HepG2 (cell line): ENCODE measurements around the gene TOB1. TPM values are rescaled to one million over a fixed set of nuclear protein-coding genes. Genes with fewer than 3 reads are reported as not detected.

Source experiments
- ATF7 ChIP-seq, 2 experiments: fragments of 450-650 bp in 1 of 2; sonication (generic) in 1 of 2; formaldehyde crosslinking in 1 of 2; IDR thresholded peaks; 2 replicates each; pipeline versions ENCODE4 v1.4.0 to v1.6.1; 2016 to 2020; ENCODE audit warnings: antibody characterized with exemption in 1 of 2, mild to moderate bottlenecking in 1 of 2, missing genetic modification reagents in 1 of 2
- FOSL2 ChIP-seq: sonication (generic); formaldehyde crosslinking; IDR thresholded peaks from 2 replicates; pipeline ENCODE4 v1.4.0; 2020; ENCODE audit warnings: missing genetic modification reagents
- GFI1 ChIP-seq: sonication (generic); formaldehyde crosslinking; IDR thresholded peaks from 2 replicates; pipeline ENCODE4 v1.5.0; 2020; ENCODE audit warnings: missing genetic modification reagents, mild to moderate bottlenecking, borderline replicate concordance
- MTA3 ChIP-seq: sonication (generic); formaldehyde crosslinking; IDR thresholded peaks from 2 replicates; pipeline ENCODE4 v1.4.0; 2020; ENCODE audit warnings: missing genetic modification reagents
- TRIM24 ChIP-seq: sonication (generic); formaldehyde crosslinking; IDR thresholded peaks from 2 replicates; pipeline ENCODE4 v1.8.0; 2022; ENCODE audit warnings: mild to moderate bottlenecking, missing genetic modification reagents
- ZNF138 ChIP-seq: sonication (generic); formaldehyde crosslinking; IDR thresholded peaks from 2 replicates; pipeline ENCODE4 v1.5.0; 2020; ENCODE audit warnings: mild to moderate bottlenecking, low read depth, missing genetic modification reagents
- ZNF318 ChIP-seq: sonication (generic); formaldehyde crosslinking; IDR thresholded peaks from 2 replicates; pipeline ENCODE4 v1.4.0; 2020; ENCODE audit warnings: mild to moderate bottlenecking, missing genetic modification reagents
- ZNF619 ChIP-seq: sonication (generic); formaldehyde crosslinking; IDR thresholded peaks from 2 replicates; pipeline ENCODE4 v1.4.0; 2020; ENCODE audit warnings: mild to moderate bottlenecking, missing genetic modification reagents
- ZNF737 ChIP-seq: sonication (generic); formaldehyde crosslinking; IDR thresholded peaks from 2 replicates; pipeline ENCODE4 v1.5.0; 2020; ENCODE audit warnings: missing genetic modification reagents, mild to moderate bottlenecking, borderline replicate concordance
- polyA plus RNA-seq, 8 experiments: library from polyadenylated mRNA; depleted of rRNA in 3 of 8; stranded (reverse) in 7 of 8; unstranded in 1 of 8; fragments of >200 nt; fragmentation: Illumina TruSeq in 4 of 8; extraction: Trizol in 4 of 8; gene quantifications; 2 replicates each; pipeline versions ENCODE4 v1.2.1 to v1.2.3, GENCODE V29; 2011 to 2016; ENCODE audit warnings: low read depth in 4 of 8, missing spikeins in 1 of 8, mixed read lengths in 1 of 8; ENCODE audit not compliant: insufficient read depth in 1 of 8
- total RNA-seq, 5 experiments: library from RNA; depleted of rRNA; stranded (reverse); fragments of >200 nt; fragmentation: Illumina TruSeq; extraction: Trizol; gene quantifications; 2 replicates each; pipeline ENCODE4 v1.2.3, GENCODE V29; 2016; ENCODE audit warnings: low read depth in 1 of 5
- TF ChIP-seq, protein P1 (sequence below): IDR thresholded peaks from 2 replicates; pipeline ENCODE4 v1.6.1; 2016; ENCODE audit warnings: missing compliant biosample characterization, missing genetic modification reagents, borderline replicate concordance
- TF ChIP-seq, protein P2 (sequence below): sonication (generic); formaldehyde crosslinking; IDR thresholded peaks from 2 replicates; pipeline ENCODE4 v1.4.0; 2020; ENCODE audit warnings: missing genetic modification reagents
- TF ChIP-seq, protein P3 (sequence below): IDR thresholded peaks from 2 replicates; pipeline ENCODE4 v1.6.1; 2016; ENCODE audit warnings: missing compliant biosample characterization, missing genetic modification reagents, borderline replicate concordance
- TF ChIP-seq, protein P4 (sequence below): sonication (generic); formaldehyde crosslinking; IDR thresholded peaks from 2 replicates; pipeline ENCODE4 v1.4.0; 2020; ENCODE audit warnings: missing genetic modification reagents, borderline replicate concordance

TOB1 gene
- total and polyA plus RNA-seq, 2 of the 13 experiments (the other 11 are each of a cell fraction or from before 2014, with no cell fraction given) = 21.9 to 57.7 TPM

DNA sequence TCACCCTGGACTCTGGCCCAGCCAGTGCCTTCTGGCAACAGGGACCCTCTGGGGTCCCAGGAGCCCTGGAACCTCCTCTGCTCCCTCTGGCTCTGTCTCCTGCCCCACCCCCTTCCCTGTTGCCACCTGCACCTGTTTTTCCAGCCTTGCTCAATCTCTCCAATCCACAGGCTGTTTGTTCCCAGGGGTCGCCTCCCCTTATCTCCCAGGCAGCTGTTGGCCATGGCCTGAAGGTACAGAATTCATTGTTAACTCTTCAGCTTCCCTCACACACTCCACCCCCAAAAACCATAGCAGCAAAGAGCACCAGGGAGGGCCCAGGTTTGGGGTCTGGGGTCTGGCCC, 39.3 kb upstream of the TOB1 start (continued):
- TF ChIP-seq ZNF737 (CRISPR knock-in tag) (no peak), ZNF619 (no peak), FOSL2 (CRISPR knock-in tag) (peak; percentile 70), ATF7 (IDR thresholded peaks at IDR 0.05) (no peak), ATF7 (CRISPR knock-in tag; IDR thresholded peaks at IDR 0.05) (no peak), TRIM24 (CRISPR knock-in tag) (no peak), GFI1 (CRISPR knock-in tag) (peak; percentile 56), ZNF318 (no peak), MTA3 (CRISPR knock-in tag) (no peak), ZNF138 (CRISPR knock-in tag) (no peak)
- TF ChIP-seq, protein P1, sequence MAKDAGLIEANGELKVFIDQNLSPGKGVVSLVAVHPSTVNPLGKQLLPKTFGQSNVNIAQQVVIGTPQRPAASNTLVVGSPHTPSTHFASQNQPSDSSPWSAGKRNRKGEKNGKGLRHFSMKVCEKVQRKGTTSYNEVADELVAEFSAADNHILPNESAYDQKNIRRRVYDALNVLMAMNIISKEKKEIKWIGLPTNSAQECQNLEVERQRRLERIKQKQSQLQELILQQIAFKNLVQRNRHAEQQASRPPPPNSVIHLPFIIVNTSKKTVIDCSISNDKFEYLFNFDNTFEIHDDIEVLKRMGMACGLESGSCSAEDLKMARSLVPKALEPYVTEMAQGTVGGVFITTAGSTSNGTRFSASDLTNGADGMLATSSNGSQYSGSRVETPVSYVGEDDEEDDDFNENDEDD (CRISPR knock-in tag) = peak; percentile 35; the same call in 1 of the 2 replicates
- TF ChIP-seq, protein P2, sequence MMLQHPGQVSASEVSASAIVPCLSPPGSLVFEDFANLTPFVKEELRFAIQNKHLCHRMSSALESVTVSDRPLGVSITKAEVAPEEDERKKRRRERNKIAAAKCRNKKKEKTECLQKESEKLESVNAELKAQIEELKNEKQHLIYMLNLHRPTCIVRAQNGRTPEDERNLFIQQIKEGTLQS = 0 out of 2 replicates have a peak, but pooled peaks have one; percentile 28
- TF ChIP-seq, protein P3, sequence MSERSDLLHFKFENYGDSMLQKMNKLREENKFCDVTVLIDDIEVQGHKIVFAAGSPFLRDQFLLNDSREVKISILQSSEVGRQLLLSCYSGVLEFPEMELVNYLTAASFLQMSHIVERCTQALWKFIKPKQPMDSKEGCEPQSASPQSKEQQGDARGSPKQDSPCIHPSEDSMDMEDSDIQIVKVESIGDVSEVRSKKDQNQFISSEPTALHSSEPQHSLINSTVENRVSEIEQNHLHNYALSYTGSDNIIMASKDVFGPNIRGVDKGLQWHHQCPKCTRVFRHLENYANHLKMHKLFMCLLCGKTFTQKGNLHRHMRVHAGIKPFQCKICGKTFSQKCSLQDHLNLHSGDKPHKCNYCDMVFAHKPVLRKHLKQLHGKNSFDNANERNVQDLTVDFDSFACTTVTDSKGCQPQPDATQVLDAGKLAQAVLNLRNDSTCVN (CRISPR knock-in tag) = no peak; the same call in 1 of the 2 replicates
- TF ChIP-seq, protein P4, sequence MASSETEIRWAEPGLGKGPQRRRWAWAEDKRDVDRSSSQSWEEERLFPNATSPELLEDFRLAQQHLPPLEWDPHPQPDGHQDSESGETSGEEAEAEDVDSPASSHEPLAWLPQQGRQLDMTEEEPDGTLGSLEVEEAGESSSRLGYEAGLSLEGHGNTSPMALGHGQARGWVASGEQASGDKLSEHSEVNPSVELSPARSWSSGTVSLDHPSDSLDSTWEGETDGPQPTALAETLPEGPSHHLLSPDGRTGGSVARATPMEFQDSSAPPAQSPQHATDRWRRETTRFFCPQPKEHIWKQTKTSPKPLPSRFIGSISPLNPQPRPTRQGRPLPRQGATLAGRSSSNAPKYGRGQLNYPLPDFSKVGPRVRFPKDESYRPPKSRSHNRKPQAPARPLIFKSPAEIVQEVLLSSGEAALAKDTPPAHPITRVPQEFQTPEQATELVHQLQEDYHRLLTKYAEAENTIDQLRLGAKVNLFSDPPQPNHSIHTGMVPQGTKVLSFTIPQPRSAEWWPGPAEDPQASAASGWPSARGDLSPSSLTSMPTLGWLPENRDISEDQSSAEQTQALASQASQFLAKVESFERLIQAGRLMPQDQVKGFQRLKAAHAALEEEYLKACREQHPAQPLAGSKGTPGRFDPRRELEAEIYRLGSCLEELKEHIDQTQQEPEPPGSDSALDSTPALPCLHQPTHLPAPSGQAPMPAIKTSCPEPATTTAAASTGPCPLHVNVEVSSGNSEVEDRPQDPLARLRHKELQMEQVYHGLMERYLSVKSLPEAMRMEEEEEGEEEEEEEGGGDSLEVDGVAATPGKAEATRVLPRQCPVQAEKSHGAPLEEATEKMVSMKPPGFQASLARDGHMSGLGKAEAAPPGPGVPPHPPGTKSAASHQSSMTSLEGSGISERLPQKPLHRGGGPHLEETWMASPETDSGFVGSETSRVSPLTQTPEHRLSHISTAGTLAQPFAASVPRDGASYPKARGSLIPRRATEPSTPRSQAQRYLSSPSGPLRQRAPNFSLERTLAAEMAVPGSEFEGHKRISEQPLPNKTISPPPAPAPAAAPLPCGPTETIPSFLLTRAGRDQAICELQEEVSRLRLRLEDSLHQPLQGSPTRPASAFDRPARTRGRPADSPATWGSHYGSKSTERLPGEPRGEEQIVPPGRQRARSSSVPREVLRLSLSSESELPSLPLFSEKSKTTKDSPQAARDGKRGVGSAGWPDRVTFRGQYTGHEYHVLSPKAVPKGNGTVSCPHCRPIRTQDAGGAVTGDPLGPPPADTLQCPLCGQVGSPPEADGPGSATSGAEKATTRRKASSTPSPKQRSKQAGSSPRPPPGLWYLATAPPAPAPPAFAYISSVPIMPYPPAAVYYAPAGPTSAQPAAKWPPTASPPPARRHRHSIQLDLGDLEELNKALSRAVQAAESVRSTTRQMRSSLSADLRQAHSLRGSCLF (CRISPR knock-in tag) = no peak
